ENCODE measurements around the gene AJM1. TPM values are rescaled to one million over a fixed set of nuclear protein-coding genes. Genes with fewer than 3 reads are reported as not detected.
A peak's percentile ranks its signal among the peaks of the same experiment; 100 is the strongest.

The AJM1 gene
- total RNA-seq, 1 experiment from 2014 or later = 1.8 TPM

DNA sequence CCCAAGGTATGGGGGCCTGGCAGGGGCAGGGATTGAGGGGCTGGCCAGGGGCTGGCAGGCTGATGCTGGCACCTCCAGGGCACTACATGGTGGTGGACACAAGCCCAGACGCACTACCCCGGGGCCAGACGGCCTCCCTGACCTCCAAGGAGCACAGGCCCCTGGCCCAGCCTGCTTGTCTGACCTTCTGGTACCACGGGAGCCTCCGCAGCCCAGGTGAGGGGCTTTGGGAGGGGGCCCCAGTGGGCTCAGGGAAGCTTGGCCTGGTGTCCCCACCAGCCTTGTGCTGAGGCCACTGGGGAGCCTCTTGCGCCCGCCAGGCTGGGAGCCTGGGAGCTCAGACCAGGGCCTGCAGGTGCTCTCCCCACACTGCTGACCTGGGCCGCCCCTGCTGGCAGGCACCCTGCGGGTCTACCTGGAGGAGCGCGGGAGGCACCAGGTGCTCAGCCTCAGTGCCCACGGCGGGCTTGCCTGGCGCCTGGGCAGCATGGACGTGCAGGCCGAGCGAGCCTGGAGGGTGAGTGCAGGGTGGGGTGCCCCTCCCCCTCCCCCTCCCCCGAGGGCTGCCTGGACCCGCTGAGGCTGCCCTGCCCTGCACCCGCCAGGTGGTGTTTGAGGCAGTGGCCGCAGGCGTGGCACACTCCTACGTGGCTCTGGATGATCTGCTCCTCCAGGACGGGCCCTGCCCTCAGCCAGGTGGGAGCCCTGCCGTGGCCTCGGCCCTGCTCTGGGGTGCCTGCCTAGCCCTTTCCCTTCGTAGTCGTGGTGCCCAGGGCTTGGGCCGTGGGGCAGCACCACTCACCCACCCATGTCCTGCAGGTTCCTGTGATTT lies 15.5 kb downstream of the AJM1 start:
- H3K4ac ChIP-seq (ENCODE audit: low read depth, low read length) = no peak overlapping the region
- H4K91ac ChIP-seq (ENCODE audit: insufficient read length, low read depth, low read length) = no peak overlapping the region
- H4K5ac ChIP-seq (ENCODE audit: insufficient read length, low read depth, low read length) = no peak overlapping the region
- no peak overlapping the region for H3K9ac ChIP-seq (ENCODE audit: extremely low read depth, insufficient read length, low read length)
- H2AFZ ChIP-seq (ENCODE audit: low read length) = no peak overlapping the region
- H2BK5ac ChIP-seq (ENCODE audit: insufficient read length, low read length) = no peak overlapping the region
- H3K4me1 ChIP-seq (ENCODE audit: insufficient read depth, low read length) = no peaks in the 10 kb centered on the region
- no peak overlapping the region for H3K4me3 Mint-ChIP-seq
- H3K23me2 ChIP-seq (ENCODE audit: insufficient read length, low read depth, low read length, poor library complexity, severe bottlenecking) = no peaks in the 10 kb centered on the region
- TF ChIP-seq, protein P1, sequence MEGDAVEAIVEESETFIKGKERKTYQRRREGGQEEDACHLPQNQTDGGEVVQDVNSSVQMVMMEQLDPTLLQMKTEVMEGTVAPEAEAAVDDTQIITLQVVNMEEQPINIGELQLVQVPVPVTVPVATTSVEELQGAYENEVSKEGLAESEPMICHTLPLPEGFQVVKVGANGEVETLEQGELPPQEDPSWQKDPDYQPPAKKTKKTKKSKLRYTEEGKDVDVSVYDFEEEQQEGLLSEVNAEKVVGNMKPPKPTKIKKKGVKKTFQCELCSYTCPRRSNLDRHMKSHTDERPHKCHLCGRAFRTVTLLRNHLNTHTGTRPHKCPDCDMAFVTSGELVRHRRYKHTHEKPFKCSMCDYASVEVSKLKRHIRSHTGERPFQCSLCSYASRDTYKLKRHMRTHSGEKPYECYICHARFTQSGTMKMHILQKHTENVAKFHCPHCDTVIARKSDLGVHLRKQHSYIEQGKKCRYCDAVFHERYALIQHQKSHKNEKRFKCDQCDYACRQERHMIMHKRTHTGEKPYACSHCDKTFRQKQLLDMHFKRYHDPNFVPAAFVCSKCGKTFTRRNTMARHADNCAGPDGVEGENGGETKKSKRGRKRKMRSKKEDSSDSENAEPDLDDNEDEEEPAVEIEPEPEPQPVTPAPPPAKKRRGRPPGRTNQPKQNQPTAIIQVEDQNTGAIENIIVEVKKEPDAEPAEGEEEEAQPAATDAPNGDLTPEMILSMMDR (conservative IDR thresholded peaks at IDR 0.05) = no peak
- H2AK5ac ChIP-seq (ENCODE audit: insufficient read length, low read length) = no peak overlapping the region
- no peak overlapping the region; the same call in 1 of the 2 replicates for H3K14ac ChIP-seq (ENCODE audit: insufficient read depth, low read length)
- H4K8ac ChIP-seq (replicated peaks; ENCODE audit: insufficient read length, low read depth, low read length) = no peak overlapping the region
- no peak overlapping the region for H3T11ph ChIP-seq (ENCODE audit: low read length)
- no peak overlapping the region for H3K56ac ChIP-seq (ENCODE audit: insufficient read length, low read depth, low read length)
- H3K79me2 ChIP-seq (ENCODE audit: insufficient read depth, low read length) = no peaks in the 10 kb centered on the region
- H3K27ac Mint-ChIP-seq = no peak overlapping the region
- H2BK12ac ChIP-seq (ENCODE audit: insufficient read length, low read depth, low read length) = no peak overlapping the region
- H3K27ac ChIP-seq (ENCODE audit: insufficient read length, low read depth, low read length) = no peak overlapping the region
- no peak overlapping the region for H3K18ac ChIP-seq (ENCODE audit: insufficient read length, low read depth, low read length)
- no peak overlapping the region for H3K23ac ChIP-seq (ENCODE audit: insufficient read length, low read depth, low read length)
- no peaks in the 10 kb centered on the region for H3K9me3 ChIP-seq (ENCODE audit: control insufficient read depth, low read depth, low read length)
- no peaks in the 10 kb centered on the region; the same call in 1 of the 2 replicates for H3K27me3 Mint-ChIP-seq (ENCODE audit: low read depth)
- H3K79me1 ChIP-seq (ENCODE audit: insufficient read depth, low read depth, low read length, poor library complexity, severe bottlenecking) = no peaks in the 10 kb centered on the region
- H2BK15ac ChIP-seq (ENCODE audit: low read depth, low read length) = no peak overlapping the region
- no peak overlapping the region for H3K4me2 ChIP-seq (ENCODE audit: insufficient read depth, insufficient read length, low read length)
- H3K36me3 Mint-ChIP-seq (ENCODE audit: insufficient read depth in 1 of 3, low read depth in 3 of 3) = peaks cover 3 to 22% (median 16%) of the 10 kb centered on the region in 3 experiments; a peak in 6 of 7 replicates
- no CpG with 5 or more reads among the region's 29 CpGs for WGBS (ENCODE audit: extremely low coverage, insufficient read length, low lambda C conversion rate)
- no peaks in the 10 kb centered on the region for H4K20me1 ChIP-seq (ENCODE audit: control insufficient read depth, insufficient read depth, insufficient read length)
- H3K9me3 Mint-ChIP-seq = no peaks in the 10 kb centered on the region
- H2BK120ac ChIP-seq (ENCODE audit: low read depth, low read length, poor library complexity, severe bottlenecking) = no peak overlapping the region
- no peaks in the 10 kb centered on the region for H3K27me3 ChIP-seq (ENCODE audit: insufficient read depth, low read length)
- no peak overlapping the region for H2BK20ac ChIP-seq (ENCODE audit: low read depth, low read length, poor library complexity, severe bottlenecking)
- DNase-seq = peak; percentile 34
- H3K4me1 Mint-ChIP-seq = no peaks in the 10 kb centered on the region
